ENCODE measurements around the gene PARP12.

DNA sequence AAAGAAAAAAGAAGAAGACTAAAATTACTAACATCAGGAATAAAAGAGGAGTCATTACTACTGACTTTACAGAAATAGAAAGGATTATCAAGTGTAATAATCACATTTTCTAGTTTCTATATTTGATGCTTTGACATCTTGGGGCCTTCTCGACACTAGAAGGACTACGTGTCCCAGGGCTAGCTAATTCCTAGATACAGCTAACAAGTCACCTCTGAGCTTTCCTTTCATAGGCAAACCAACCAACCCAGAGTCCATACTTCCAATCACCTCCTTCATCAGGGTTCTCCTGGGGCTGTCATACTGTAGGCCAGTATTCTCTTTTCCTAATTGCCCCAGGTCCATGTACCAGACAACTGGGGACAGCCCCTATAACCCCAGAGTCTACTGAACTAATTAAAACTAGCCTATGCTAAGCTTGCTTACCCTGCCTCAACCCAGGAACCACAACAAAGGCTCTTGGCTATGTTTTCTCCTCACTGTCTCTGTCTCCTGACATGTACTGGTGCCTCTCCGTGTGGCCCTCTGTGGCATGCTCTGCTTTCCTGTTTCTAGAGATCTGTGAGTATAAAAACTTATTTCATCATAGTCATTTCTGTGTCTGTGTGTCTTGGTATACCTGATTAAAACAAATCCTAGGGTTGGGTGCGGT, 6.7 kb upstream of the PARP12 start:
- TF ChIP-seq, protein P1, sequence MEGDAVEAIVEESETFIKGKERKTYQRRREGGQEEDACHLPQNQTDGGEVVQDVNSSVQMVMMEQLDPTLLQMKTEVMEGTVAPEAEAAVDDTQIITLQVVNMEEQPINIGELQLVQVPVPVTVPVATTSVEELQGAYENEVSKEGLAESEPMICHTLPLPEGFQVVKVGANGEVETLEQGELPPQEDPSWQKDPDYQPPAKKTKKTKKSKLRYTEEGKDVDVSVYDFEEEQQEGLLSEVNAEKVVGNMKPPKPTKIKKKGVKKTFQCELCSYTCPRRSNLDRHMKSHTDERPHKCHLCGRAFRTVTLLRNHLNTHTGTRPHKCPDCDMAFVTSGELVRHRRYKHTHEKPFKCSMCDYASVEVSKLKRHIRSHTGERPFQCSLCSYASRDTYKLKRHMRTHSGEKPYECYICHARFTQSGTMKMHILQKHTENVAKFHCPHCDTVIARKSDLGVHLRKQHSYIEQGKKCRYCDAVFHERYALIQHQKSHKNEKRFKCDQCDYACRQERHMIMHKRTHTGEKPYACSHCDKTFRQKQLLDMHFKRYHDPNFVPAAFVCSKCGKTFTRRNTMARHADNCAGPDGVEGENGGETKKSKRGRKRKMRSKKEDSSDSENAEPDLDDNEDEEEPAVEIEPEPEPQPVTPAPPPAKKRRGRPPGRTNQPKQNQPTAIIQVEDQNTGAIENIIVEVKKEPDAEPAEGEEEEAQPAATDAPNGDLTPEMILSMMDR (IDR thresholded peaks at IDR 0.05), result no peak
- no peak for TF ChIP-seq POLR2A (IDR thresholded peaks at IDR 0.05)

Measured in ovary (tissue), 3 donors.